Measurements from ENCODE around the gene ZNF366.

Gene ZNF366

DNA sequence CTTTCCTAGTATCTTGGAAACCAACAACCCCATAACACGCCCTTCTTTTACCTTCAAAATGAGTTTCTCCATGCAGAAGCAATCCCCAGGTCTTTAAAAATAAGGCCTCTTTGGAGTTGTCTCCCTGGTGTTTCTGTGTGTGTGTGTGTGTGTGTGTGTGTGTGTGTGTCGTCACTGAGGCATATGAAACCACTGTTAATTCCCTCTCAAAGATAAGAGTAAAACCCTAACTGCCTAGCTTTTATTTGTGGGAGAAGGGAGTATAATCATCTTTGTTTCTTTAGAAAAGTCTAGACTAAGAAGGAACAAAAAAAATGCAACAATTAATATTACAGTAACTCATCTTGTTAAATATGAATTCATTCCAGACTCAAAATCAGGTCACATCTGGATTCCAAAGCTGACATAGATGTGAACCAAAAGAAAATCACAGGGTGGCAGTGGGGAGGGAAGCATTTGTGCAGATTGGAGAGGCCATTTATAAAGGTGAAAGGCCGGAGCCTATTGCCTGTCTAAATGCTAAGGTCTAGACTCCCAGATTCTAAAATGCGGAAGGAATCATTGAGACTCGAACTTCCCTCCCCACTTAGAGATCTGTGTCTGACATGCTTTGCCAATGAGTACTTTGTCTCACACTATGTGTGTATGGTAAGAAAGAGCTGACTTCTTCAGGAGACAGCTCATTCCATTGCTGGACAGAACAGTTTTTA lies 91.4 kb downstream of the ZNF366 start:
- TF ChIP-seq, protein P1, sequence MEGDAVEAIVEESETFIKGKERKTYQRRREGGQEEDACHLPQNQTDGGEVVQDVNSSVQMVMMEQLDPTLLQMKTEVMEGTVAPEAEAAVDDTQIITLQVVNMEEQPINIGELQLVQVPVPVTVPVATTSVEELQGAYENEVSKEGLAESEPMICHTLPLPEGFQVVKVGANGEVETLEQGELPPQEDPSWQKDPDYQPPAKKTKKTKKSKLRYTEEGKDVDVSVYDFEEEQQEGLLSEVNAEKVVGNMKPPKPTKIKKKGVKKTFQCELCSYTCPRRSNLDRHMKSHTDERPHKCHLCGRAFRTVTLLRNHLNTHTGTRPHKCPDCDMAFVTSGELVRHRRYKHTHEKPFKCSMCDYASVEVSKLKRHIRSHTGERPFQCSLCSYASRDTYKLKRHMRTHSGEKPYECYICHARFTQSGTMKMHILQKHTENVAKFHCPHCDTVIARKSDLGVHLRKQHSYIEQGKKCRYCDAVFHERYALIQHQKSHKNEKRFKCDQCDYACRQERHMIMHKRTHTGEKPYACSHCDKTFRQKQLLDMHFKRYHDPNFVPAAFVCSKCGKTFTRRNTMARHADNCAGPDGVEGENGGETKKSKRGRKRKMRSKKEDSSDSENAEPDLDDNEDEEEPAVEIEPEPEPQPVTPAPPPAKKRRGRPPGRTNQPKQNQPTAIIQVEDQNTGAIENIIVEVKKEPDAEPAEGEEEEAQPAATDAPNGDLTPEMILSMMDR (conservative IDR thresholded peaks at IDR 0.05; ENCODE audit: low read depth, low read length): no peak
- H3K4me3 ChIP-seq (ENCODE audit: low read depth, low read length): no peak overlapping the region
- no peak for DNase-seq (ENCODE audit: low read depth)

DNA sequence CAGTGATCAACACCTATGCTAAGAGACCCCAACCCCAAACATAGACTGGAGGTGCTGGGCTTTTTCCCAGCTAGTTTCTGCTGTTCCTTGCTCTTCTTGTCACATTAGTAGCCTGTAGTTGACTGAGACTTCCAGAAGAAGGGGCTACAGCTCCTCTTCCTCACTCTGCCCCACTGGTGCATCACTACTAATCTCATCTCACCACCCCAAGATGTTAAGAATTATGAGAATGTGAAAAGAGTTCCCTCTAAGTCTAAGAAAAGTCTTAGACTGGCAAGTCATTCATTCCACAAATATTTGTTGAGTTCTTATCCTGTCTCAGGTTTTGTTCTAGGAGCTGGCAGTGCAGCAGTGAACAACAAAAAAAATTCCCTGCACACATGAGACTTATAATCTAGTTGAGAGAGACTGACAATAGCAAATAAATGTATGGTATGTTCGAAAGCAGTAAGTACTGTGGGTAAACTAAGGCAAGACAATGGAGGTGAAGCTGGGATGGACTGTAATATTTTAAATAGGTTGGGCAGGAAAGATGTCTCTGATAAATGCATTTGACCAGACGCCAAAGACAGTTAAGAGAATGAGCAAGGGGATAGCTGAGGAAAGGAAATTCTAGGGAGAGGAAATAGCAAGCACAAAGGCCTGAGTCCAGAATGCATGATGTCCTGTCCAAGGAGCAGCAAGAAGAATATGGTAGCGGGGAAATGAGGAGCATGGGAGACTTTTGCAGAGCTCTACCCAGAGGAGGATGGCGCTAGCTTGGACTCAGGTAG lies 94.7 kb downstream of the ZNF366 start:
- peak; percentile 86 for DNase-seq (ENCODE audit: low read depth)
- H3K4me3 ChIP-seq (ENCODE audit: low read depth, low read length): no peak overlapping the region
- TF ChIP-seq, protein P1 (conservative IDR thresholded peaks at IDR 0.05; ENCODE audit: low read depth, low read length): peak; percentile 60

- DNase-seq (ENCODE audit: low read depth): peak; percentile 80
- TF ChIP-seq, protein P1 (conservative IDR thresholded peaks at IDR 0.05; ENCODE audit: low read depth, low read length): no peak
- no peak overlapping the region for H3K4me3 ChIP-seq (ENCODE audit: low read depth, low read length)
These were observed 96.4 kb downstream of the ZNF366 start for GRCh38 chr5:72410688-72411295.

- no peak overlapping the region for H3K4me3 ChIP-seq (ENCODE audit: low read depth, low read length)
- peak; percentile 59 for DNase-seq (ENCODE audit: low read depth)
- TF ChIP-seq, protein P1 (conservative IDR thresholded peaks at IDR 0.05; ENCODE audit: low read depth, low read length): no peak
These were observed 98.6 kb downstream of the ZNF366 start for GRCh38 chr5:72408603-72409002.

- TF ChIP-seq, protein P1 (conservative IDR thresholded peaks at IDR 0.05; ENCODE audit: low read depth, low read length): no peak
- no peak for DNase-seq (ENCODE audit: low read depth)
- no peak overlapping the region for H3K4me3 ChIP-seq (ENCODE audit: low read depth, low read length)
These were observed 99.1 kb downstream of the ZNF366 start for GRCh38 chr5:72408127-72408526.

DNA sequence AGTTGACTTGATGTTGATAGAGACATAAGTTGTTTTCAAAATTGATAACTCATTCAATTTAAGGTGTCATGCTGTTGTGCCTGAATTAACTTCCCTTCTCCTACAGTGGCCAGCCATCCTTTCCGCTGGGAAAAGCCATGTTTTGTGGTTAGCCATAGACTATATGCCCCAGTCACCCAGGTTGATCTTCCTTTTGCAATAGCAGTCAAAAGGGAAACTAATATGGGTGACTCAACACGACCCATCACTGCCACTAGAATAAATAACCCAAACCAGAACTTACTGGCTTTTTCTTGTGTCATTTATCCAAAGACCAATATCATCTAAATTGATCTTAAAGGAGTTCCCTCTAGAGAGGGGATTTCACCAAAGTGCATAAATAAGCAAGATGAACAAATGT lies 99.7 kb downstream of the ZNF366 start:
- DNase-seq (ENCODE audit: low read depth): no peak
- no peak overlapping the region for H3K4me3 ChIP-seq (ENCODE audit: low read depth, low read length)
- TF ChIP-seq, protein P1 (conservative IDR thresholded peaks at IDR 0.05; ENCODE audit: low read depth, low read length): no peak
